Mucosa of descending colon (tissue), 3 donors: Measurements from ENCODE around the gene PTN. TPM values are rescaled to one million over a fixed set of nuclear protein-coding genes. Genes with fewer than 3 reads are reported as not detected.
"Not testable (repeated sequence)": the region's sequence is repeated elsewhere in the genome, so short reads cannot be mapped to it uniquely, and the experiment has no call there.

Experiments
- ATAC-seq: fragments of 200-7000 bp; cut with Tn5 transposase; one replicate; pipeline ENCODE4 v1.9.1; 2020; ENCODE audit warnings: mild to moderate bottlenecking, moderate library complexity
- DNase-seq, 3 donors: peaks; one replicate each; pipeline ENCODE4 v3.0.0-alpha.2; 2020
- H3K36me3 ChIP-seq: fragments of 200-600 bp; one replicate; pipeline ENCODE4 v1.8.0; 2021; ENCODE audit warnings: low read depth, mild to moderate bottlenecking
- H3K4me1 ChIP-seq: fragments of 200-600 bp; one replicate; pipeline ENCODE4 v1.8.0; 2021; ENCODE audit warnings: low read depth, mild to moderate bottlenecking
- H3K4me3 ChIP-seq: fragments of 200-600 bp; one replicate; pipeline ENCODE4 v1.8.0; 2021; ENCODE audit warnings: mild to moderate bottlenecking
- H3K9me3 ChIP-seq: fragments of 200-600 bp; one replicate; pipeline ENCODE4 v1.8.0; 2021; ENCODE audit warnings: mild to moderate bottlenecking
- intact Hi-C, 2 donors: fragments of 100-400 bp; cut with DNase I in 1 of 2; cut with micrococcal nuclease in 1 of 2; formaldehyde crosslinking; loops; one replicate each; pipeline versions ENCODE4 v1.11.0 to v1.11.1; 2022; cut with DNase I, micrococcal nuclease
- total RNA-seq, 3 donors: library from RNA; stranded (reverse); fragmentation: NEBNext Ultra II Directional in 2 of 3; extraction: Animal tissue kit (Norgen Biotek cat#: 25700) in 2 of 3; gene quantifications; one replicate each; pipeline versions ENCODE4 v1.2.1 to v1.2.4, GENCODE V29; 2021 to 2023
- TF ChIP-seq, protein P1 (sequence below): fragments of 200-600 bp; IDR thresholded peaks from one replicate; pipeline ENCODE4 v1.8.0; 2022; ENCODE audit warnings: antibody characterized with exemption, mild to moderate bottlenecking
- donor health status: DM: no; HTN: no; CAD: no; lungs with moderate emphysema.
- donor health status: DM: no; HTN: no; CAD: no.
- donor health status: DM: no; HTN: yes; CAD: no.

Gene PTN
- total RNA-seq, 3 donors from 2014 or later, result 1.7 to 10.9 (median 3.3) TPM

DNA sequence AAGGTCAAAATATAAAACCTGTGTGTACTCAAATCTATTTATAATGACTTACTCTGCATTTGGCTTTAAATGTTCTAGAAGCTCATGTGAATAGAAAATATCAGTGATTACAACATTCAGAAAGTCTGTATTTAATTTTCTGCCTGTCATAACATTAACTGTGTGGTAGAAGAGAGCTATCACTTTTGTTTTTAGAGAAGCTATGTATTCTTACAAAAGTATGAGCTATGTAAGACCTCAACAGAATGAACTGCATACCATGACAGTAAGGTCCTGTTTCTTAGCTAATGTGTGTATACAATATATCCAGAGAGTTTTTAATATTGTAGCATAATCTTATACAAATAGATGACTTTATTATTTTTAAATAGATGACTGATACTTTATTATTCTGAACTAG, 61.5 kb downstream of the PTN start:
- Histone ChIP-seq H3K4me1 (no peaks in the 10 kb centered on the region), H3K36me3 (no peaks in the 10 kb centered on the region)

GRCh38 chr7:137276189-137276588, 67.3 kb downstream of the PTN start:
- TF ChIP-seq, protein P1, sequence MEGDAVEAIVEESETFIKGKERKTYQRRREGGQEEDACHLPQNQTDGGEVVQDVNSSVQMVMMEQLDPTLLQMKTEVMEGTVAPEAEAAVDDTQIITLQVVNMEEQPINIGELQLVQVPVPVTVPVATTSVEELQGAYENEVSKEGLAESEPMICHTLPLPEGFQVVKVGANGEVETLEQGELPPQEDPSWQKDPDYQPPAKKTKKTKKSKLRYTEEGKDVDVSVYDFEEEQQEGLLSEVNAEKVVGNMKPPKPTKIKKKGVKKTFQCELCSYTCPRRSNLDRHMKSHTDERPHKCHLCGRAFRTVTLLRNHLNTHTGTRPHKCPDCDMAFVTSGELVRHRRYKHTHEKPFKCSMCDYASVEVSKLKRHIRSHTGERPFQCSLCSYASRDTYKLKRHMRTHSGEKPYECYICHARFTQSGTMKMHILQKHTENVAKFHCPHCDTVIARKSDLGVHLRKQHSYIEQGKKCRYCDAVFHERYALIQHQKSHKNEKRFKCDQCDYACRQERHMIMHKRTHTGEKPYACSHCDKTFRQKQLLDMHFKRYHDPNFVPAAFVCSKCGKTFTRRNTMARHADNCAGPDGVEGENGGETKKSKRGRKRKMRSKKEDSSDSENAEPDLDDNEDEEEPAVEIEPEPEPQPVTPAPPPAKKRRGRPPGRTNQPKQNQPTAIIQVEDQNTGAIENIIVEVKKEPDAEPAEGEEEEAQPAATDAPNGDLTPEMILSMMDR, result no peak
- Histone ChIP-seq H3K36me3 (no peaks in the 10 kb centered on the region), H3K9me3 (no peaks in the 10 kb centered on the region), H3K4me3 (no peak overlapping the region), H3K4me1 (no peaks in the 10 kb centered on the region)
- DNase-seq, result no peak
- no peak for ATAC-seq
- intact Hi-C loops, result no loop called here

More for the DNA sequence above, 61.5 kb downstream of the PTN start:
- TF ChIP-seq, protein P1, result no peak
- ATAC-seq (no peak), DNase-seq (no peak)
- intact Hi-C loops, result no loop called here
- H3K4me3 ChIP-seq, result no peak overlapping the region
- no peaks in the 10 kb centered on the region for H3K9me3 ChIP-seq

GRCh38 chr7:137272249-137272648, 71.3 kb downstream of the PTN start:
- DNase-seq (no peak), ATAC-seq (no peak)
- Histone ChIP-seq H3K4me1 (no peaks in the 10 kb centered on the region), H3K36me3 (no peaks in the 10 kb centered on the region), H3K9me3 (no peaks in the 10 kb centered on the region), H3K4me3 (peak overlapping the region; percentile 9)
- intact Hi-C loops, result no loop called here
- TF ChIP-seq, protein P1, result no peak

- Histone ChIP-seq H3K4me3 (no peak overlapping the region), H3K9me3 (no peaks in the 10 kb centered on the region), H3K4me1 (no peaks in the 10 kb centered on the region), H3K36me3 (no peaks in the 10 kb centered on the region)
- DNase-seq, result no peak
- TF ChIP-seq, protein P1, result no peak
- no peak for ATAC-seq
- intact Hi-C loops, result no loop called here
Observed at GRCh38 chr7:137269240-137269639, 74.3 kb downstream of the PTN start.

DNA sequence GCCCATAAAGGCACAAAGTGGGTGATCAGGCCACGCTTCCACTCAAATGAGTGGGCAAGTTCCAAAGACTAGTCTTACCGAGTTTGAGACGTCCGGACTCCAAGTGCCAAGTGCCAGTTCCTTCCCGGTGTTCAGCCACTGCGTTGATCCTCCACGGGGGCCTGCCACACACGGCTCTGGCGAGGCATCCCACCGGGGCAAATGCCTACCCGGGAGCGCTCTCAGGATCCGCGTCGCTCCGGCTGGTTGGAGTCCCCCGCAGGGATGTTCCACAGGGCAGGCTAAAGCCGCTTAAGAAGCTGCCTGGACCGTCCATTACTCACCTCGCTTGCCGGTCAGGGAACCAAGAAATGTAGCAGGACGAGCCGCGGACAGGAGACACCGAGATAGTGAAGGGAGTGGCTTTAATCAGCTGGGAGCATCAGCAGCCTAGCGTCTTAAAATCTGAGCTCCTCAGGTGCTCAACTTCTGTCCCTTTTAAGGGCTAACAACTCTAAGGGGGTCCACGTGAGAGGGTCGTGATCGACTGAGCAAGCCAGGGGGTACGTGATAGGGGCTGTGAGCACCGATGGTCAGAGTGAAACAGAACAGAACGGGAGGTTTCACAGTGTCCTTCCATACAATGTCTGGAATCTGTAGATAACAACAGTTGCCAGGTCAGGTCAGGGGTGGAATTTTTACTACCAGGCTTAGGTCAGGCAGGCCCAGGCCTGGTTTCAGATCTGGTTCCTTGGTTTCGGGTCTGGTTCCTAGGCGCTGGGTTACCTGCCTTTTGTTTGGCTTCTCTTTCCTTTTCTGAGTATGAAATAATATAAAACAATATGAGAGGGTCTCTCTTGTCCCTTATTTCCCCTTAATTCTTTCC, 75.3 kb downstream of the PTN start:
- DNase-seq, H3K4me1 ChIP-seq, ATAC-seq, H3K36me3 ChIP-seq, intact Hi-C loops, H3K9me3 ChIP-seq, H3K4me3 ChIP-seq: not testable (repeated sequence)

DNA sequence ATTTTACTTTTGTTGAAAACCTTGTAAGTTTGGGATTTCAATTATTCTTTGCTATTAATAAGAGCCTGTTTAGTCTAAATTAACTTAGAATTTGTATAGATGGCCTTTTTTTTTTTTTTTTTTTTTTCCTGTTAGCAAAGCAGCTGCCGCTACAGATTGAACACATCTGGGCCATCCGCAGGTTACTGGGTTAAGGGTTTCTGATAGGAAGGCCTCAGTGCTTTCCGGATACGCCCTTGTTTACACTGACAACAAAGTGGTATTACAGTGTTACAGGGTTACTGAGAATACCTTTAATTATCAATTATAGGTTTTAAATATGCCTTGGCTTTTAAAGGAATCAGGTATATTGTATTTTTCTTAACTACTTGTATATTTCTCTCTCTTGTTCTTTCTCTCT, 76.8 kb downstream of the PTN start:
- TF ChIP-seq, protein P1, result no peak
- DNase-seq, result no peak

GRCh38 chr7:137265480-137265879, 78.1 kb downstream of the PTN start:
- H3K4me3 ChIP-seq, H3K9me3 ChIP-seq, DNase-seq, H3K36me3 ChIP-seq, H3K4me1 ChIP-seq, intact Hi-C loops, ATAC-seq: not testable (repeated sequence)

More for the DNA sequence above, 76.8 kb downstream of the PTN start:
- intact Hi-C loops, result no loop called here
- ATAC-seq, result no peak
- no peaks in the 10 kb centered on the region for H3K4me1 ChIP-seq
- H3K36me3 ChIP-seq, result no peaks in the 10 kb centered on the region
- H3K9me3 ChIP-seq, result no peaks in the 10 kb centered on the region
- no peak overlapping the region for H3K4me3 ChIP-seq
